A549 (cell line): ENCODE measurements around the gene PIEZO2. TPM values are rescaled to one million over a fixed set of nuclear protein-coding genes. Genes with fewer than 3 reads are reported as not detected.

Experiments
- ATAC-seq, 2 experiments: fragments of 200-7000 bp in 1 of 2; fragments of >200 bp in 1 of 2; cut with Nextera tagmentation in 1 of 2; cut with Tn5 transposase in 1 of 2; 3 replicates each; pipeline versions ENCODE4 v1.8.0 to v1.9.1; 2018 to 2020; ENCODE audit warnings: mild to moderate bottlenecking in 1 of 2, moderate library complexity in 1 of 2
- CTCF ChIA-PET: fragments of 300-600 bp; sonication (Branson Sonifier 250); formaldehyde crosslinking; extraction: SDS; loops from one replicate; lab custom pipeline; 2021; ENCODE audit warnings: antibody characterized with exemption, inconsistent platforms; lab: Yijun Ruan, JAX
- POLR2A ChIA-PET: fragments of 350-600 bp; formaldehyde crosslinking; extraction: SDS; loops from one replicate; lab custom pipeline; 2021; ENCODE audit warnings: antibody characterized with exemption, inconsistent platforms; lab: Yijun Ruan, JAX
- DNase-seq, 2 experiments: peaks; one replicate each; pipeline versions ENCODE4 v3.0.0 to v3.0.0-alpha.2; 2011 to 2016; ENCODE audit warnings: low read depth in 1 of 2, low spot score in 1 of 2
- FAIRE-seq: peaks from 2 replicates; lab custom pipeline; 2011; peaks lifted over from hg19 to GRCh38; lab: Jason Lieb, UNC
- H3K27ac ChIP-seq, 2 experiments: fragments of >200 bp; sonication (Bioruptor Twin); formaldehyde crosslinking; 3 replicates each; pipeline ENCODE4 v1.5.1; 2016 to 2017
- H3K4me1 ChIP-seq: fragments of >200 bp; sonication (Bioruptor Twin); formaldehyde crosslinking; 3 replicates; pipeline ENCODE4 v1.6.1; 2016
- H3K4me2 ChIP-seq: fragments of >200 bp; sonication (Bioruptor Twin); formaldehyde crosslinking; 3 replicates; pipeline ENCODE4 v1.6.1; 2016
- H3K4me3 ChIP-seq: fragments of >200 bp; sonication (Bioruptor Twin); formaldehyde crosslinking; 3 replicates; pipeline ENCODE4 v1.5.1; 2016
- H3K9me3 ChIP-seq: fragments of >200 bp; sonication (Bioruptor Twin); formaldehyde crosslinking; 3 replicates; pipeline ENCODE4 v1.6.1; 2016
- CBX2 ChIP-seq: fragments of 200-600 bp; sonication (generic); IDR thresholded peaks from 2 replicates; pipeline ENCODE4 v1.6.1; 2016; ENCODE audit warnings: low read depth, mild to moderate bottlenecking, borderline replicate concordance
- CHD4 ChIP-seq: fragments of 200-600 bp; sonication (generic); IDR thresholded peaks from 2 replicates; pipeline ENCODE4 v1.6.1; 2016; ENCODE audit warnings: antibody characterized with exemption, mild to moderate bottlenecking, borderline replicate concordance
- ELK1 ChIP-seq: fragments of 150-350 bp; IDR thresholded peaks from 2 replicates; pipeline ENCODE4 v1.6.1; 2014; ENCODE audit warnings: low read depth, mild to moderate bottlenecking, low read length
- ESRRA ChIP-seq: fragments of 150-350 bp; IDR thresholded peaks from 2 replicates; pipeline ENCODE4 v1.6.1; 2014; ENCODE audit warnings: mild to moderate bottlenecking, low read length, borderline replicate concordance
- FOSL2 ChIP-seq, 2 experiments: fragments of 450-650 bp in 1 of 2; fragments of >200 bp in 1 of 2; sonication (Bioruptor Twin) in 1 of 2; formaldehyde crosslinking; IDR thresholded peaks; 2 replicates each; pipeline versions ENCODE4 v1.5.0 to v1.6.1; 2016 to 2020; ENCODE audit warnings: mild to moderate bottlenecking in 1 of 2, moderate library complexity in 1 of 2
- KDM1A ChIP-seq: fragments of 200-600 bp; sonication (generic); IDR thresholded peaks from 2 replicates; pipeline ENCODE4 v1.6.1; 2016; ENCODE audit warnings: low read depth, mild to moderate bottlenecking
- KDM5A ChIP-seq: fragments of 200-600 bp; sonication (generic); IDR thresholded peaks from 2 replicates; pipeline ENCODE4 v1.6.1; 2016; ENCODE audit warnings: antibody characterized with exemption, mild to moderate bottlenecking
- NFE2L2 ChIP-seq: fragments of 150-350 bp; conservative IDR thresholded peaks from 2 replicates; pipeline ENCODE4 v1.6.1; 2014; ENCODE audit warnings: low read length
- RCOR1 ChIP-seq: fragments of 150-350 bp; IDR thresholded peaks from 2 replicates; pipeline ENCODE4 v1.6.1; 2014; ENCODE audit warnings: antibody characterized with exemption, low read length, low read depth
- REST ChIP-seq: fragments of 200-600 bp; sonication (generic); IDR thresholded peaks from 2 replicates; pipeline ENCODE4 v1.6.1; 2016; ENCODE audit warnings: antibody characterized with exemption, mild to moderate bottlenecking, moderate library complexity
- RNF2 ChIP-seq: fragments of 200-600 bp; sonication (generic); IDR thresholded peaks from 2 replicates; pipeline ENCODE4 v1.6.1; 2016; ENCODE audit warnings: low read depth, mild to moderate bottlenecking, antibody characterized with exemption, moderate library complexity, borderline replicate concordance
- SMC3 ChIP-seq: fragments of >200 bp; sonication (Bioruptor Twin); formaldehyde crosslinking; IDR thresholded peaks from 3 replicates; pipeline ENCODE4 v1.6.1; 2018; ENCODE audit warnings: inconsistent platforms
- ZSCAN20 ChIP-seq: fragments of 250-450 bp; sonication (Bioruptor Pico); IDR thresholded peaks from 2 replicates; pipeline ENCODE4 v1.8.0; 2022; ENCODE audit warnings: mild to moderate bottlenecking, moderate library complexity
- WGBS: methylation state at CpG from one replicate; pipeline ENCODE4 v1.1.6; 2017; ENCODE audit errors: missing lambda C conversion rate; 5-methylcytosine and 5-hydroxymethylcytosine counted together
- polyA plus RNA-seq, 4 experiments: library from polyadenylated mRNA; depleted of rRNA in 3 of 4; stranded (reverse); fragments of >200 nt; fragmentation: RNase III in 1 of 4; extraction: RNeasy Plus Mini Kit Qiagen cat#74134 plus additional on column Dnase treatment in 1 of 4; gene quantifications; 2 replicates in 3 of 4; 3 replicates in 1 of 4; pipeline ENCODE4 v1.2.3, GENCODE V29; 2011 to 2017

PIEZO2 gene
- polyA plus RNA-seq, 2 of the 4 experiments (the other 2 are of a cell fraction): 0.80 to 1.6 TPM

GRCh38 chr18:10840743-10841142 lies 308.6 kb downstream of the PIEZO2 start:
- Histone ChIP-seq H3K4me3 (no peak overlapping the region), H3K27ac (no peak overlapping the region), H3K4me2 (no peak overlapping the region), H3K4me1 (no peaks in the 10 kb centered on the region), H3K9me3 (no peaks in the 10 kb centered on the region)
- 10% methylated on average over 2 of the region's 2 CpGs for whole genome bisulfite sequencing
- POLR2A ChIA-PET: no interaction called here
- no peak for ATAC-seq
- CTCF ChIA-PET: interaction anchor here (0.7 kb wide), 1 partner anchor 11 kb away, joined by 3 read pairs; no protein-coding TSS in a partner anchor
- FAIRE-seq: no peak
- no peak for DNase-seq
- TF ChIP-seq NFE2L2: no peak
- TF ChIP-seq, all 56 proteins: peak for 0

GRCh38 chr18:10839421-10839820 lies 309.9 kb downstream of the PIEZO2 start:
- H3K4me3 ChIP-seq: no peak overlapping the region
- WGBS: 17% methylated on average over 1 of the region's 1 CpG
- POLR2A ChIA-PET: no interaction called here
- TF ChIP-seq FOSL2 (IDR thresholded peaks at IDR 0.05) (no peak), FOSL2 (CRISPR knock-in tag; IDR thresholded peaks at IDR 0.05) (no peak), REST (no peak), ELK1 (no peak), RNF2 (no peak), ESRRA (no peak), CHD4 (no peak), SMC3 (no peak), CBX2 (no peak)
- TF ChIP-seq, all 56 proteins: peak for 0
- no peak for FAIRE-seq
- ATAC-seq: no peak
- CTCF ChIA-PET: interaction anchor here (1.0 kb wide), 1 partner anchor 11 kb away, joined by 4 read pairs; no protein-coding TSS in a partner anchor
- H3K27ac ChIP-seq: no peak overlapping the region
- H3K4me2 ChIP-seq: no peak overlapping the region
- no peaks in the 10 kb centered on the region for H3K9me3 ChIP-seq
- no peak for DNase-seq
- H3K4me1 ChIP-seq: no peaks in the 10 kb centered on the region

GRCh38 chr18:10838553-10838952 lies 310.8 kb downstream of the PIEZO2 start:
- H3K4me2 ChIP-seq: no peak overlapping the region
- FAIRE-seq (no peak), ATAC-seq (no peak), DNase-seq (no peak)
- CTCF ChIA-PET: interaction anchor here (0.6 to 1.0 kb wide), 2 partner anchors 12 to 202 kb away, joined by 3 to 4 read pairs; no protein-coding TSS in a partner anchor
- no peak overlapping the region for H3K27ac ChIP-seq
- 13% methylated on average over 2 of the region's 2 CpGs for WGBS
- no peaks in the 10 kb centered on the region for H3K4me1 ChIP-seq
- no peak for TF ChIP-seq ZSCAN20
- TF ChIP-seq KDM1A: no peak
- TF ChIP-seq FOSL2 (IDR thresholded peaks at IDR 0.05): no peak
- no peak for TF ChIP-seq FOSL2 (CRISPR knock-in tag; IDR thresholded peaks at IDR 0.05)
- TF ChIP-seq KDM5A: no peak
- no peak for TF ChIP-seq CBX2
- TF ChIP-seq RCOR1: no peak
- POLR2A ChIA-PET: no interaction called here
- H3K4me3 ChIP-seq: no peak overlapping the region
- no peaks in the 10 kb centered on the region for H3K9me3 ChIP-seq
